Suprapubic skin (tissue), 4 donors: ENCODE data around the gene NRARP. TPM values are rescaled to one million over a fixed set of nuclear protein-coding genes. Genes with fewer than 3 reads are reported as not detected.

ENCODE experiments used
- DNase-seq, 2 donors: peaks; one replicate each; pipeline ENCODE4 v3.0.0-alpha.2; 2019; ENCODE audit warnings: low spot score in 2 of 2
- H3K27ac ChIP-seq: fragments of 200-600 bp; sonication (generic); one replicate; pipeline ENCODE4 v1.5.1; 2019
- H3K27me3 ChIP-seq: fragments of 200-600 bp; sonication (generic); one replicate; pipeline ENCODE4 v1.5.1; 2019
- H3K36me3 ChIP-seq: fragments of 200-600 bp; sonication (generic); one replicate; pipeline ENCODE4 v1.5.1; 2019
- H3K4me1 ChIP-seq: fragments of 200-600 bp; sonication (generic); one replicate; pipeline ENCODE4 v1.5.1; 2019
- H3K4me3 ChIP-seq: fragments of 200-600 bp; sonication (generic); one replicate; pipeline ENCODE4 v1.5.1; 2019; ENCODE audit warnings: mild to moderate bottlenecking
- H3K9me3 ChIP-seq: fragments of 200-600 bp; sonication (generic); one replicate; pipeline ENCODE4 v1.5.1; 2019
- CTCF ChIP-seq, 2 donors: fragments of 200-600 bp in 1 of 2; fragments of 450-650 bp in 1 of 2; sonication (generic) in 1 of 2; IDR thresholded peaks; one replicate each; pipeline ENCODE4 v1.5.1; 2016 to 2019; ENCODE audit warnings: antibody characterized with exemption in 2 of 2, mild to moderate bottlenecking in 1 of 2, moderate library complexity in 1 of 2
- EP300 ChIP-seq: sonication (generic); formaldehyde crosslinking; IDR thresholded peaks from one replicate; pipeline ENCODE4 v1.6.1; 2017; ENCODE audit warnings: antibody characterized with exemption
- POLR2A ChIP-seq, 2 donors: fragments of 450-650 bp; IDR thresholded peaks; one replicate each; pipeline ENCODE4 v1.6.1; 2017; ENCODE audit warnings: antibody characterized with exemption in 2 of 2, mild to moderate bottlenecking in 2 of 2, moderate library complexity in 2 of 2
- POLR2AphosphoS5 ChIP-seq, 3 donors: sonication (generic); formaldehyde crosslinking; IDR thresholded peaks; one replicate each; pipeline ENCODE4 v1.6.1; 2017; ENCODE audit warnings: antibody characterized with exemption in 3 of 3
- WGBS: methylation state at CpG from one replicate; pipeline ENCODE4 v1.1.5; 2018; 5-methylcytosine and 5-hydroxymethylcytosine counted together
- total RNA-seq, 4 donors: library from RNA; depleted of rRNA; stranded (reverse); fragments of >200 nt; gene quantifications; one replicate each; pipeline ENCODE4 v1.1.0, GENCODE V29; 2016

NRARP gene
- total RNA-seq, 4 donors from 2014 or later = 25.3 to 69.0 (median 65.5) TPM

GRCh38 chr9:137256362-137256761, 45.7 kb downstream of the NRARP start:
- 90% methylated on average over 6 of the region's 15 CpGs for WGBS
- TF ChIP-seq POLR2AphosphoS5 (IDR thresholded peaks at IDR 0.05) (no peak), CTCF (IDR thresholded peaks at IDR 0.05) (no peak), POLR2A (IDR thresholded peaks at IDR 0.05) (no peak), EP300 (no peak)
- no peak for DNase-seq
- H3K27ac ChIP-seq = no peak overlapping the region
- H3K27me3 ChIP-seq = no peaks in the 10 kb centered on the region
- H3K9me3 ChIP-seq = no peaks in the 10 kb centered on the region
- H3K4me1 ChIP-seq = peaks cover 29% of the 10 kb centered on the region
- H3K36me3 ChIP-seq = peaks cover 19% of the 10 kb centered on the region
- peak overlapping the region; percentile 93 for H3K4me3 ChIP-seq

GRCh38 chr9:137255448-137256114, 46.5 kb downstream of the NRARP start:
- DNase-seq = no peak
- peak overlapping the region; percentile 77 for H3K27ac ChIP-seq
- H3K4me1 ChIP-seq = peaks cover 29% of the 10 kb centered on the region
- 17% methylated on average over 4 of the region's 51 CpGs for WGBS
- peaks cover 19% of the 10 kb centered on the region for H3K36me3 ChIP-seq
- no peaks in the 10 kb centered on the region for H3K9me3 ChIP-seq
- H3K27me3 ChIP-seq = no peaks in the 10 kb centered on the region
- peak overlapping the region; percentile 93 for H3K4me3 ChIP-seq
- TF ChIP-seq EP300 (no peak), POLR2AphosphoS5 (IDR thresholded peaks at IDR 0.05) (no peak), POLR2A (IDR thresholded peaks at IDR 0.05) (no peak), CTCF (IDR thresholded peaks at IDR 0.05) (no peak)

GRCh38 chr9:137254624-137255447, 47.2 kb downstream of the NRARP start, which contains the start of gene NELFB:
Gene NELFB, plus strand, starts transcription at chr9:137255327.
- DNase-seq = peak; percentile 94 to 95
- 6% methylated on average over 15 of the region's 105 CpGs for WGBS

GRCh38 chr9:137253717-137254623, 48.1 kb downstream of the NRARP start:
- no peak for DNase-seq
- WGBS = 55% methylated on average over 16 of the region's 21 CpGs

More at GRCh38 chr9:137254624-137255447, 47.2 kb downstream of the NRARP start, which contains the start of gene NELFB:
- TF ChIP-seq CTCF (IDR thresholded peaks at IDR 0.05) (no peak), EP300 (no peak), POLR2A (IDR thresholded peaks at IDR 0.05) (peak in 1 of 2 donors; percentile 19), POLR2AphosphoS5 (IDR thresholded peaks at IDR 0.05) (peak in 1 of 3 donors; percentile 24)
- Histone ChIP-seq H3K27ac (peak within 1 kb of the TSS; percentile 77), H3K36me3 (peaks cover 19% of the 10 kb centered on the region), H3K4me1 (peaks cover 29% of the 10 kb centered on the region), H3K4me3 (peak within 1 kb of the TSS; percentile 93), H3K27me3 (no peaks in the 10 kb centered on the region), H3K9me3 (no peaks in the 10 kb centered on the region)

More at GRCh38 chr9:137253717-137254623, 48.1 kb downstream of the NRARP start:
- Histone ChIP-seq H3K27ac (no peak overlapping the region), H3K4me1 (peaks cover 29% of the 10 kb centered on the region), H3K9me3 (no peaks in the 10 kb centered on the region), H3K4me3 (peak overlapping the region; percentile 93), H3K27me3 (no peaks in the 10 kb centered on the region), H3K36me3 (peaks cover 14% of the 10 kb centered on the region)
- TF ChIP-seq CTCF (IDR thresholded peaks at IDR 0.05) (no peak), EP300 (no peak), POLR2A (IDR thresholded peaks at IDR 0.05) (no peak), POLR2AphosphoS5 (IDR thresholded peaks at IDR 0.05) (no peak)
